Trophoblast cell (in vitro differentiated cells and primary cell): ENCODE results near the gene GRK6.

ENCODE experiments used
- DNase-seq, 2 donors: peaks; one replicate each; pipeline ENCODE4 v3.0.0-alpha.2; 2016
- H2AFZ ChIP-seq: 2 replicates; pipeline ENCODE4 v1.6.1; 2013; ENCODE audit warnings: low read length, moderate library complexity, mild to moderate bottlenecking; ENCODE audit not compliant: insufficient read depth, poor library complexity
- H2AK5ac ChIP-seq: 2 replicates; pipeline ENCODE4 v1.6.1; 2013; ENCODE audit warnings: mild to moderate bottlenecking, low read length
- H2BK120ac ChIP-seq: 2 replicates; pipeline ENCODE4 v1.6.1; 2013; ENCODE audit warnings: low read length, mild to moderate bottlenecking, moderate library complexity; ENCODE audit not compliant: insufficient read depth, poor library complexity
- H2BK12ac ChIP-seq: 2 replicates; pipeline ENCODE4 v1.6.1; 2013; ENCODE audit warnings: mild to moderate bottlenecking, low read length, moderate library complexity
- H2BK5ac ChIP-seq: 2 replicates; pipeline ENCODE4 v1.6.1; 2013; ENCODE audit warnings: low read length, low read depth, moderate library complexity, mild to moderate bottlenecking; ENCODE audit not compliant: poor library complexity
- H3K14ac ChIP-seq: 2 replicates; pipeline ENCODE4 v1.6.1; 2013; ENCODE audit warnings: mild to moderate bottlenecking, low read length
- H3K18ac ChIP-seq: 2 replicates; pipeline ENCODE4 v1.6.1; 2013; ENCODE audit warnings: mild to moderate bottlenecking, low read length
- H3K23ac ChIP-seq: 2 replicates; pipeline ENCODE4 v1.6.1; 2013; ENCODE audit warnings: low read length
- H3K27ac ChIP-seq: 2 replicates; pipeline ENCODE4 v1.5.1; 2013; ENCODE audit warnings: low read depth, mild to moderate bottlenecking, inconsistent platforms, low read length, moderate library complexity
- H3K27me3 ChIP-seq: 2 replicates; pipeline ENCODE4 v1.6.1; 2013; ENCODE audit warnings: inconsistent platforms, mild to moderate bottlenecking, low read length, moderate library complexity; ENCODE audit not compliant: insufficient read depth
- H3K36me3 ChIP-seq, 2 experiments: 1 replicate in 1 of 2; 2 replicates in 1 of 2; pipeline ENCODE4 v1.6.1; 2013; ENCODE audit warnings: low read length in 2 of 2, mild to moderate bottlenecking in 2 of 2, moderate library complexity in 1 of 2; ENCODE audit not compliant: insufficient read depth in 2 of 2, control insufficient read depth in 1 of 2
- H3K4ac ChIP-seq: 2 replicates; pipeline ENCODE4 v1.6.1; 2013; ENCODE audit warnings: low read depth, mild to moderate bottlenecking, low read length, moderate library complexity
- H3K4me1 ChIP-seq, 2 experiments: 1 replicate in 1 of 2; 2 replicates in 1 of 2; pipeline ENCODE4 v1.6.1; 2013; ENCODE audit warnings: low read length in 2 of 2, mild to moderate bottlenecking in 2 of 2, moderate library complexity in 1 of 2; ENCODE audit not compliant: insufficient read depth in 2 of 2, control insufficient read depth in 1 of 2
- H3K4me2 ChIP-seq: 2 replicates; pipeline ENCODE4 v1.6.1; 2013; ENCODE audit warnings: inconsistent platforms, mild to moderate bottlenecking, low read length, moderate library complexity
- H3K4me3 ChIP-seq: 2 replicates; pipeline ENCODE4 v1.5.1; 2013; ENCODE audit warnings: mild to moderate bottlenecking, low read depth, low read length, inconsistent platforms
- H3K79me1 ChIP-seq: one replicate; pipeline ENCODE4 v1.6.1; 2013; ENCODE audit warnings: low read length
- H3K79me2 ChIP-seq: 2 replicates; pipeline ENCODE4 v1.6.1; 2013; ENCODE audit warnings: low read length, mild to moderate bottlenecking; ENCODE audit not compliant: control insufficient read depth, insufficient read depth, poor library complexity
- H3K9ac ChIP-seq: 2 replicates; pipeline ENCODE4 v1.6.1; 2013; ENCODE audit warnings: mild to moderate bottlenecking, low read length
- H3K9me3 ChIP-seq: 2 replicates; pipeline ENCODE4 v1.6.1; 2013; ENCODE audit warnings: low read depth, mild to moderate bottlenecking, control low read depth, inconsistent platforms, low read length; ENCODE audit not compliant: insufficient read depth
- H4K12ac ChIP-seq: 2 replicates; pipeline ENCODE4 v1.6.1; 2013; ENCODE audit warnings: low read depth, mild to moderate bottlenecking, low read length, moderate library complexity
- H4K8ac ChIP-seq: 2 replicates; pipeline ENCODE4 v1.6.1; 2013; ENCODE audit warnings: low read depth, mild to moderate bottlenecking, low read length, moderate library complexity
- H4K91ac ChIP-seq: one replicate; pipeline ENCODE4 v1.6.1; 2013; ENCODE audit warnings: low read depth, mild to moderate bottlenecking, low read length, moderate library complexity
- WGBS: extraction: QIAGEN DNeasy Blood & Tissue Kit; methylation state at CpG from one replicate; pipeline ENCODE4 v1.1.7; 2013; ENCODE audit warnings: missing lambda C conversion rate; ENCODE audit not compliant: insufficient read length, insufficient coverage; ENCODE audit errors: extremely low coverage; 5-methylcytosine and 5-hydroxymethylcytosine counted together

Gene GRK6

GRCh38 chr5:177429248-177430040 lies 3.0 kb downstream of the GRK6 start:
- H2AK5ac ChIP-seq: no peak overlapping the region
- no peak overlapping the region for H4K12ac ChIP-seq
- no peak overlapping the region for H3K14ac ChIP-seq
- no peak overlapping the region for H2AFZ ChIP-seq
- H2BK5ac ChIP-seq: no peak overlapping the region
- H3K79me2 ChIP-seq: peaks cover 5% of the 10 kb centered on the region
- H3K4me3 ChIP-seq: peak overlapping the region; percentile 8
- H3K27me3 ChIP-seq: no peaks in the 10 kb centered on the region
- no peak overlapping the region for H3K23ac ChIP-seq
- H3K4me2 ChIP-seq: no peak overlapping the region
- no peak overlapping the region for H4K91ac ChIP-seq
- H3K18ac ChIP-seq: no peak overlapping the region
- H3K9ac ChIP-seq: no peak overlapping the region
- no peak overlapping the region for H3K4ac ChIP-seq
- H4K8ac ChIP-seq: no peak overlapping the region
- no peak overlapping the region for H3K27ac ChIP-seq
- H2BK120ac ChIP-seq: no peak overlapping the region
- peaks cover 30 to 35% of the 10 kb centered on the region in 2 experiments for H3K36me3 ChIP-seq
- H3K79me1 ChIP-seq: peaks cover 9% of the 10 kb centered on the region
- no peaks in the 10 kb centered on the region for H3K9me3 ChIP-seq
- no peak overlapping the region for H2BK12ac ChIP-seq
- DNase-seq: peak; percentile 31 to 33
- no CpG with 5 or more reads among the region's 6 CpGs for WGBS
- peaks cover 13 to 14% of the 10 kb centered on the region in 2 experiments for H3K4me1 ChIP-seq

- Histone ChIP-seq H4K91ac (no peak overlapping the region), H3K4me3 (no peak overlapping the region), H2AK5ac (no peak overlapping the region), H3K9me3 (no peaks in the 10 kb centered on the region), H3K27me3 (no peaks in the 10 kb centered on the region), H3K79me2 (peaks cover 5% of the 10 kb centered on the region), H4K12ac (no peak overlapping the region), H2BK120ac (no peak overlapping the region), H2AFZ (no peak overlapping the region), H3K4ac (no peak overlapping the region), H3K27ac (no peak overlapping the region), H3K18ac (no peak overlapping the region), H4K8ac (no peak overlapping the region), H3K14ac (no peak overlapping the region), H3K79me1 (peaks cover 9% of the 10 kb centered on the region), H3K4me2 (no peak overlapping the region), H3K4me1 (peaks cover 13 to 14% of the 10 kb centered on the region in 2 experiments), H3K9ac (no peak overlapping the region), H2BK12ac (no peak overlapping the region), H3K36me3 (peaks cover 40 to 44% of the 10 kb centered on the region in 2 experiments), H2BK5ac (no peak overlapping the region), H3K23ac (no peak overlapping the region)
- WGBS: no CpG with 5 or more reads among the region's 26 CpGs
- no peak for DNase-seq
Measured at GRCh38 chr5:177430140-177430951, 3.9 kb downstream of the GRK6 start.

GRCh38 chr5:177430972-177431316 lies 4.5 kb downstream of the GRK6 start:
- Histone ChIP-seq H3K14ac (no peak overlapping the region), H2AK5ac (no peak overlapping the region), H3K18ac (no peak overlapping the region), H2BK5ac (no peak overlapping the region), H3K79me1 (peaks cover 4% of the 10 kb centered on the region), H3K4me3 (no peak overlapping the region), H3K4me1 (peaks cover 8 to 10% of the 10 kb centered on the region in 2 experiments), H4K12ac (no peak overlapping the region), H3K27me3 (no peaks in the 10 kb centered on the region), H2BK12ac (no peak overlapping the region), H4K8ac (no peak overlapping the region), H3K23ac (no peak overlapping the region), H3K27ac (no peak overlapping the region), H3K79me2 (peaks cover 4% of the 10 kb centered on the region), H2AFZ (no peak overlapping the region), H2BK120ac (no peak overlapping the region), H3K9me3 (no peaks in the 10 kb centered on the region), H3K4ac (no peak overlapping the region), H3K4me2 (no peak overlapping the region), H3K36me3 (peaks cover 43 to 49% of the 10 kb centered on the region in 2 experiments), H3K9ac (no peak overlapping the region), H4K91ac (no peak overlapping the region)
- DNase-seq: no peak
- no CpG with 5 or more reads among the region's 7 CpGs for WGBS

GRCh38 chr5:177431317-177432142 lies 5.1 kb downstream of the GRK6 start:
- no peak overlapping the region for H3K4me2 ChIP-seq
- peak overlapping the region; percentile 16 for H3K9ac ChIP-seq
- H3K79me2 ChIP-seq: peaks cover 3% of the 10 kb centered on the region
- peaks cover 3% of the 10 kb centered on the region for H3K79me1 ChIP-seq
- no peak overlapping the region for H4K8ac ChIP-seq
- no peak overlapping the region for H4K91ac ChIP-seq
- no peak overlapping the region for H3K23ac ChIP-seq
- no peak overlapping the region for H3K4me3 ChIP-seq
- no peaks in the 10 kb centered on the region for H3K27me3 ChIP-seq
- H2BK120ac ChIP-seq: no peak overlapping the region
- no peak overlapping the region for H4K12ac ChIP-seq
- no CpG with 5 or more reads among the region's 29 CpGs for WGBS
- H2BK12ac ChIP-seq: no peak overlapping the region
- no peak overlapping the region for H2AK5ac ChIP-seq
- H3K18ac ChIP-seq: no peak overlapping the region
- no peak for DNase-seq
- no peak overlapping the region for H3K14ac ChIP-seq
- H2AFZ ChIP-seq: no peak overlapping the region
- no peak overlapping the region for H2BK5ac ChIP-seq
- H3K4me1 ChIP-seq: peaks cover 8 to 10% of the 10 kb centered on the region in 2 experiments
- peaks cover 49 to 55% of the 10 kb centered on the region in 2 experiments for H3K36me3 ChIP-seq
- no peak overlapping the region for H3K27ac ChIP-seq
- no peaks in the 10 kb centered on the region for H3K9me3 ChIP-seq
- no peak overlapping the region for H3K4ac ChIP-seq
